ENCODE results near the gene EDNRB. TPM values are rescaled to one million over a fixed set of nuclear protein-coding genes. Genes with fewer than 3 reads are reported as not detected.
"Not testable (repeated sequence)": the region's sequence is repeated elsewhere in the genome, so short reads cannot be mapped to it uniquely, and the experiment has no call there.

The EDNRB gene
- total RNA-seq (2014; rRNA removed; shearing (Covaris generic)), result 1.5 and 2.1 TPM in 2 replicates

DNA sequence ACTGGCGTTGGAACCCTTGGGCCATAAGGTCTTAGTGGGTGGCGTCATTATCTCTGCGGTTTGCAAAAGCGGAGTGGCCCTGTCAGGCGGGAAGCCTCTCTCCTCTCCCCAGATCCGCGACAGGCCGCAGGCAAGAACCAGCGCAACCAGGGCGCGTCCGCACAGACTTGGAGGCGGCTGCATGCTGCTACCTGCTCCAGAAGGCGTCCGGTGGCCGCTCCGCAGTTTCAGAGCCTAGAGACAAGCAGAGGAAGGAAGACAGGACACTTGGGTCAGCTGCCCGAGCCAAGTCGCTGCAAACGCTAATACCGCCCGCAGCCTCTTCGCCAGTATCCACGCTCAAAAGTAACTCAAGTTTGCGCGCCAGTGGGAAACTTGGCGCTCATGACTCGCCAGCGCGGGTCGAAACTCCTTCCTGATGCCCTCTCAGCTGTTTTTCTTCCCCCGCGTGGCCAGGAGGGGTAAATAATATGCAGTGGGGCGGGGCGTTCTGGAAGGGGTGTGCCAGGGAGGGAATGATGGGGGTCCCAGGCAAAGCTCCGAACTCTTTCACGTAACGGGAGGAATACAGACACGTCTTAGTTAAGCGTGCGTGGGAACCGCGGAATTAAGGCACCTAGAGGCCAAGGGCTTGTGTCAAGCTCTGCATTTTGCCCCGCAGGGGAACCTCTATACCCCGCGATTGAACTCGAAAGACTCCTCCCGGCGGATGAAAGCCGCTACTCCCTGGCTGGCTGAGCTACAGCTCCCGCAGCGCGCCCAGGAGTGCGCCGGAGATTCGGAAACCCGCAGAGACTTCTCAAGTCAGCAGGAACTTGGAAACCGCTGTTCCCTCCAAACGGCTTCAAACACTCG lies at the start of gene EDNRB:
Gene EDNRB (minus strand): TSS at position 441 of the 855 bp plus-strand sequence. CDS start 258 bp downstream, at position 183.
- peak; percentile 21 for DNase-seq (ENCODE audit: low read depth)

DNA sequence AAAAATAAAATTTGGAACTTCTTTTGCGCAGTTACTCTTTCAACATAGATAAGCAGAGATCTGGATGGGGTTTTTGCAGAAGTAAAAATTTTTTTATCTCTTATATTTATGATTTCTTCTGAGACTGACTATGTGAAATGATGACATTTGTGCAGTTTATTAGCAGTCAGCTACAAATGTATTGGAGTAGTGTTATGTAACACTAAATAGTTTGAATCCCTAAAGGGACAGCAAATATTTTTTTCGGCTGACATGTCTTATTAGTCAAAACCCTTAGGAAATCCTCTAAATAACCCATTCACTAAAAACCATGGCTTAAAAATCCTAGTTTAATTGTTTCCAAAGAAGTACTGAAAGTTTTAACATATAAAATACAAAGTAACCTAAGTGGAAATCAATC lies 48.0 kb upstream of the EDNRB start:
- no peak for DNase-seq (ENCODE audit: low read depth)

DNA sequence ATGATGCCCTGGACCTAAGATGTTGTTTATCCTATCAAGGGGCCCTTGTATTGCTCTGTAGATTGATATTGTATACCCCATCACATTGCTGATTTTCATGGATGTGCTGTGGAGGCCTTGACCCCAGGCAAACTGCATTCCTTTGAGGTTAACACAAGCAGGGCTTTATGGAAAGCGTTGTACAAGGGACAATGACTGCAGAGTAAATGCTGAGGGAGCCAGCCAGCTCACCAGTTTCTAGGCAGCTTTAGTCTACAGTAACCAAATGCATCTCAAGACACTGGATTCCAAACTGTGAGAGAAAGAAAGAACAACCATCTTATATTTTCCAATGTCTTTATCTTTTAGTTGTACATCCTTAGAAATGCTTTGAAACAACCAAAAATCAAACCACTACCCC lies 34.1 kb upstream of the EDNRB start:
- DNase-seq (ENCODE audit: low read depth), result no peak

DNA sequence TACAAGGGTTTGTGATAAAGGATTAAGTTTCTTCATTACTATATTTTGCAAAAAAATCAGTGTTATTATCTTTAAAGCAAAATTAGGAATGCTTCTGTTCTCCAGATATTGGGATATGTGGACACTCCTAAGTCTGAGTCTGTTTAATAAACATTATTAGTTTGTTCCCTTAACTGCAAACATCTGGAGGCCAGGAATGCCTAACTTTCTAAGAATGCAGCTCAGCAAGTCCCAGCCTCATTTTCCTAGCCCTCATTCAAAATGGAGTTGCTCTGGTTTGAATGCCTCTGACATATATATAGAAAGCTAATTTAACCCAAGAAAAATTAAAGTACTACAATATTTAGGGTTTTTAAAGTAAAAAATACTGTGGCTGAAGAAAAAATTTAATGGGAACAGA lies 33.6 kb upstream of the EDNRB start:
- DNase-seq (ENCODE audit: low read depth), result no peak

DNA sequence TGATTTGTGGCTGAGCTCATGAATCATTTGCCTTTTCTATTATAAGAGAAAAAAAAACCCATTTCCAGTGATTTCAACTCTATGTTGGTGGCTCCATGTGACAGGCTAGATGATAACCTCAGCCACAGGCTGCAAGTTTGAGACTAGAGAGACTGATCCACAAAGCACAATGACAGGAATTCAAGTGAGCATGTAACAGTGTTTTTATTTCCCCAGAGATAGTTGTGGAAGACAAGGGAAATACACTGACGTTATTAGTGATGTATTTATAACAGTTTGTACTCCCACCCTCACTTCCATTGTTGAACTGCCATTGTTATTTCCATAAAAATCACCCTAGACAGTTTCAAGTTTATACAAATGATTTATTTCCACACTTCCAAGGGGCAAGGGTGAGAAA lies 27.9 kb upstream of the EDNRB start:
- DNase-seq (ENCODE audit: low read depth), result no peak

DNA sequence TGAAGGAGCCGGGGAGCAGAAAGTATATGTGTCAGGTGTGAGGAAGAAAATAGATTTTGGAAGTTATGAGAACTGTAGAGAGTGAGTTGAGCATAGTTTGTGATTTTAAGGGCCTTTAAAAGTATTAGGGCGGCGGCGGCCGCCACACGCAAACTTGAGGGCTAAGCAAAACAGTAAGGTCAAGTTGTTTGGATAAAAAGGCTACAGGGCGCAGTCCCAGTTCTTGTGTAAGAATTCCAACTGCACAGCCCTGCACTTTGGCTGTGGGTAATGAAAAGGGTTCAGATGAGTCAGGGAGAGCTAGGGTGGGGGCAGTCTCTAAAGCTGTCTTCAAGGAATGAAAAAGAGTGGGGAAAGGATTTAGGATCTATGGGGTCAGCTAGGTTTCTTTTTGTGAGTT lies 16.4 kb upstream of the EDNRB start:
- not testable (repeated sequence) for DNase-seq (ENCODE audit: low read depth)

DNA sequence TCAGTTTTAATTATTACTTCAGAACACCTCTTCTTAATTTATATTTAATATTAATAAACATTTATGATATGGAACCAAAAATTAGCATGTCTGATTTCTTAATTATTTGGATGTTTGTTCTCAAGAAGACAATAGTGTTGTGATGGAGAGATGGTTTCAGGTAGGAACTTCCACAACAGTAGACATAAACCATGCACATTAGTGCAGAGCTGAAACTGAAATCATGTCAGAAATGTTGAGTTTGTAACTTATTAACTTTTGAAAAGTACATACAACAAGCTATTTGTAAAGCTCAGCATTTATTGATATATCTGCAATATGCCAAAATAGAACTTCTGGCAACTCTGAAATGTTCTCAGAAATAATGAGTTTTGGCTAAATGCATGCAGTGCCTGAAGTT lies 11.8 kb upstream of the EDNRB start:
- no peak for DNase-seq (ENCODE audit: low read depth)

DNA sequence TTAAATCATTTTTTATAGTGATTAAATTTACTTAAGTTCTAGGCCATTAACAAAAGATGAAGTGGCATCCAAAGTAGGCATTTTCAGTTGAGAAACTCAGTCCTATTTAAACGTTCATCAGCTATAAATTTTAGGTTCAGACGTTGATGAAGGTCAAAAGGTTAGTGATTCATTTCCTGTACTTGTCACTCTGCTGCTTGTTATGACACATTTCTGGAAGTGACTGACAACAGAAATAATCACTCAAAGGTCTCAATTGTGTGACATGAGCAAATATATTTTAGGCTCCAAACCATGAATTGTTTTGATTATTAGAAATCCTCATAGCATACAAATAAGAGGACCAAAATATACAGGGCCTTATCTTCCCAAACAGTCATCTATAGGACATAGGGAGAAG lies 10.3 kb upstream of the EDNRB start:
- no peak for DNase-seq (ENCODE audit: low read depth)

DNA sequence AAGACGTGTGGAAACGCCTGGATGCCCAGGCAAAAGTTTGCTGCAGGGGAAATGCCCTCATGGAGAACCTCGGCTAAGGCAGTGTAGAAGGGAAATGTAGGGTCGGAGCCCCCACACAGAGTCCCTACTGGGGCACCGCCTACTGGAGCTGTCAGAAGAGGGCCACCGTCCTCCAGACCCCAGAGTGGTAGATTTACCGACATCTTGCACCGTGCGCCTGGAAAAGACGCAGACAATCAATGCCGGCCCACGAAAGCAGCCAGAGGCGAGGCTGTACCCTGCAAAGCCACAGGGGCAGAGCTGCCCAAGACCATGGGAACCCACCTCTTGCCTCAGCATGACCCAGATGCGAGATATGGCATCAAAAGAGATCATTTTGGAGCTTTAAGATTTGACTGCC lies 7.0 kb upstream of the EDNRB start:
- DNase-seq (ENCODE audit: low read depth), result no peak

DNA sequence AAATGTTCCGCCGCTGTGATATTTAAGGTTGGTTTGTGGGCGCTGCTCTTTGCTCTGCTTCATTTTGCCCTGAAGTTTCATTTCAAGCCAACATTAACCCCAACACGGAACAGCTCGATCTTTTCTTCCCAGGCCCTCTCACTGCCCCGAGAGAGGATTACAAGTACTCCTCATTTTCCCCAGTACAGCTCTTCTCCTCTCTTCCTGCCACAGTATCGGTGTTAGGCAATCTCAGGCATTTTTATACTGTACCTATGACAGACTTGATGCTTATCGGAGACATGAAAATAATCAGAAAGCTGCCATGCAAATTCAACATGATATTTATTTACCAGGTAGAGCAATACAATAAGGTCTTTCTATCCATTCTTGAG lies 1.3 kb upstream of the EDNRB start:
- DNase-seq (ENCODE audit: low read depth), result no peak

DNA sequence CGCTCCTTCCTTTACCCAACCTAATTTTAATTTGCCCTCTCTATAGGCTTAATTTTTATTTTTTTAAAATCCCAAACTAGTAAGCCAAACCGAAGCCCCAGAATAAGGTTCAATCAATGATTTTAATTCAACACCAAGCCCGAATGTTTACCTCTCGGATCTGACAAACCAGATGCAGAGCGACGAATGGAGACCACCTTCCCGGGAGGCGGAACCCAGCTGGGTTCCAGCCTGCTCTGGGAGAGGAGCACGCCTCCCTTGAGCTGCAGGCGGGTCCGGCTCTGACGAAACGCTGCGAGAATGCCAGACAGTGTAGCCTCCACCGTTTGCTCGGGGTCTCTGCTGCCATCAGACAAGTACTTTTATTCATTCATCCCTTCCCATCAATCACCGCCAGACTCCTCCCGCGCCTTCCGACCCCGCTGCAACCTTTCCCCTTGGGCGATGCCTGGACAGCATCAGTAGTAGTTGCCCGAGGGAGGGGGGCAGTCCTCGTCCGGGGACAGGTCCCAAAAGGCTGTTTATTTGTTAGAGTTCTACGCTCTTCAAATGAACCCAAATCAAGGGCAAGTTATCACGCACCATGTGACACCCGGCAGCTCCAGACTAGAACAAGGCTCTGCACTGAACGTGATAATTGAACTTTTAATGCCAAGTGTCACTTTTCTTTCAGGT lies 752 bp upstream of the EDNRB start:
- peak; percentile 44 for DNase-seq (ENCODE audit: low read depth)

DNA sequence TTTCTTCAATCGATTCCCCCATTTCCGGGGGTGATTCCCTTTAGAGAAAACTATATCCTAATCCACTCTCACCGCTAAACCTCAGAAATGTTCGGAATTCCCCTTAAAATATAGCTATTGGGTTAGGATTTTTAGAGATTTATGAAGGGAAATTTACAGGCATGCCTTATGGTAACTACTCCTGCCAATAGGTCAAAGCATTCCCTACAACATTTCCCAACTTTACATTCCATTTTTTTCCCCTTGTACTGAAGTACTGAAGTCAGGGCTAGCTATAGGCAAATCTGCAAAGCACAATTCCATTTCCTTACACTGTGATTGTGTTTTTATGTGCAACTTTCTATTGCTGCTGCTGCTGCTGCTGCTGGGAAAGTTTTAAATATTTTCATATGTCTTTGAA lies 2.1 kb downstream of the EDNRB start:
- no peak for DNase-seq (ENCODE audit: low read depth)

DNA sequence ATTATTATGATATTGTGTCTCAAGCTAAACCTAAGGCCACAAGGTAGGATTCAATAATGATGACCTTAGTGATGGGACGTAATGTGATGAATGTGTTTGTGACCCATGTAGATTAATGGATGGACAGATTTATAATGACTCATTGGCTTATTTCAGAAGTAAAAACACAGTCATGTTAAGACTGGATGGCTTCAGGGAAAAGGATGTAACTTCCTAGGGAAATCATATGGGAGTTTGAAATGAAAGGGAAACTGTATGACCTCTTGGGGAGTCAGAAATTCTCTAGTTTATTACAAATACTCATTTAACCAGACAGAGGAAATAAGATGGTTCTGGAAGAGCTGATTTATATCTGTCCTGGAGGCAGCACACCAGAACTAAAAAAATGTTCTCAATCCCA lies 2.9 kb downstream of the EDNRB start:
- DNase-seq (ENCODE audit: low read depth), result no peak

DNA sequence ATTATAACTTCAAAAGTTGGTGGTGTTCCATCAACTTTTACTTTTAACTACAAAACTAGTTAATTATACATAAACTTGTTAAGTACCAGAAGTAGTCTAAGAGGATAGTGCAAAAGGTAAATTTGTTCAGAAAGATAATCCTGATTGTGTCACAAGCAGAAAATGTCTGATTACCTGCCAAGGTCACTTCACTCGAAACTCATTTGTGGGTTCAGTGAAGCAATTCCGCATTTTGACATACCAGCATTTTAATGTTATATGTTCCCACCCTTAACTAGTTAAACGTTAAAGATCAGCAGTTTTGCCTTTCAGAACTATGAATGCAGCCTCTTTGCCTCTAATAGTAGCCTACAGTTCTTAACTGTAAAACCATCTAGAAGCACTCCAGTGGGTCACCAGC lies 5.6 kb downstream of the EDNRB start:
- no peak for DNase-seq (ENCODE audit: low read depth)

DNA sequence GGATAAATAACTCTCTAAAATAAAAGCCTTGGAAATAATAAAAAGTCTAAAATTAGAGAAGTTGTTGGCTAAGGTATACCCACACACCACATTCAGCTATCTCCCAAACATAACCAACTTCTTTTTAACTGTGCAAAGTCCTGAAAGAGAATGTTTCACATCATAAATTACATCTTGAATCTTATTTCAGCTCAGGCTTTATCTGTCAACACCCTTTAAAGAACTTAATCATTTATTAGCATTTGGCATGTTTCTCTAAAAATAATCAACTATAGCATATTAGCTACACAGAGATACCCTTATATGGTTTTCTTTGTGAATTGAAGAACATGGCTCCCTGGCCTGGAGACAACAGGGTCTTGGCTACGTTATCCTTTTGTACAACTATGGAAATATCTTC lies 6.9 kb downstream of the EDNRB start:
- no peak for DNase-seq (ENCODE audit: low read depth)

DNA sequence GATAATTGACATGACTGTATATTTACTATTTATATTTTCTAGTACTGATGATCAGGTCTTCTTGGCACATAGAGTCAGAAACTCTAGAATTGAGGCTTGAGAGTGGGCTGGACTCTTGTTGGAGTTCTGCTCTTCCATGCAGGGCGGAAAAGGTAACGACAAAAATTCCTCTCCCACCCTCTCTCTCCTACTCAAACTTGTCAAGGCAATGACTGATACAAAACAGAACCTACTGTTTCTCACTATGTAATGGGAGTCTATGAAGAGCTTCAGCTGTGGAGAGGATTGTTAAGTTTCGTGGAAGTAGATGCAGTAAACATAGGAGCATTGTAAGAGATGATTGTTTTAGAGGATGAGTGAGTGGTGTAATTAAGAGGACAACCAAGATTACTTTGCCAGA lies 8.8 kb downstream of the EDNRB start:
- DNase-seq (ENCODE audit: low read depth), result no peak

DNA sequence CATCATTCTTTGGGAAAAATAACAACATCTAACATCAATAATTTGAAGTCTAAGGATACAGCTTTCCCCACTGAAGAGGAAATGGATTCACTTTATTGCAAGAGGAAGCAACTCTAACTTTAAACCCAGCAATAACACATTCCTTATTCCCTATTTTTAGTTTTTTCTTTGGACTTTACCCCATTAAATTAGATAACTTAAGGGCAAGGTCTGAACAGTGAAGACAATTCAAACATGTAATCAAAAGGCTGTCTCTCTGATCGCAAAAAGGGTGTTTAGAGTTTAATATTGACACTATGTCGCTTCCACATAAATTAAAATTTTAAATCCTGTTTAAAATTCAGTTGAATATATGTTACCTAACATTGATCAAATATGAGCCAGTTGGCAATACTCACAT lies 10.1 kb downstream of the EDNRB start:
- DNase-seq (ENCODE audit: low read depth), result no peak

DNA sequence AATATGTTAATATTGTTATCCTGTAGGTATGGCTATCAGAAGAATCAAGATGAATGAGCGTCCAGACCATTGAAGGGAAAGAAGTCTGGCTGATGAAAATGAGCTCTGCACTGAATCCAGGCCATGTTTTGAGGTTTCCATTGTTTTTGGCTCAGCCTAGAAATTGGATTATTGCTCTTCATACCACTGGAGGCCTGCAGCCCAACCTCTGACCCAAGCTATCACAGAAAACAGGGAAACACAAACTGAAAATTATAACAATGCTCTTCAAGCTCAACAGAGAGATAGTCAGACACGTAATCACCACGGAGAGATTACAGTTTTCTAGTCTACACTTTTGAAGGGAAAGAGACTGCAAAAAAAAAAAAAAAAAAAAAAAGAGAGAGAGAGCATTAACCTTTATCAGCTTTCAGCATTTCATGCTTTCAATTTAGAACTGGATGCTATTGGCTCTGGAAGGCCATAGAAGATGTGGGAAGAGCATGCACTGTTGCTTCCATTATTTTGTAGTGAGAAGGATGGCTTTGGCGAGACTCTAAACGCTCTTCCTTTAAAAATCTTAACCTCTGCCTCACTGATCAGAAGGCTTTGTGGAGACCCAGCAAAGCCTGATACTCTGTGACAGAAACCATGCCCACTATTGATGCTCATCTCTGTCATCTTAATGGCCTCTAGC lies 10.8 kb downstream of the EDNRB start:
- no peak for DNase-seq (ENCODE audit: low read depth)

DNA sequence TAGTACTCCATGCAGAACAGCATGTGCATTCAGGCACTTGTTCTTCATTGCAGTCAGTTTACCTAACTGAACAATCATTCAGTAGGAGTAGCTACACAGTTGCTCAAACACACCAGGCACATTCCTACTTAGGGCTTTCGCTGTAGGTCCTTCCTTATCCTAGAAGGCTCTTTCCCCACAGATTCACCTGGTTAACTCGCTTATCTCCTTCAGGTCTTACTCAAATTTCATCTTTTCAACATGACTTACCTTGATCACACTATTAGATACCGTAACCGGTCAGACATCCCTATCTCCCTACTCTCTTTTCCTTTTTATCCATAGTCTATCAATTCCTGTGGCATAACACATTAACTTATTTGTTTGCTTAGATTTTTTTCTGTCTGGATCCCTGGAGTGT lies 14.6 kb downstream of the EDNRB start:
- DNase-seq (ENCODE audit: low read depth), result no peak

DNA sequence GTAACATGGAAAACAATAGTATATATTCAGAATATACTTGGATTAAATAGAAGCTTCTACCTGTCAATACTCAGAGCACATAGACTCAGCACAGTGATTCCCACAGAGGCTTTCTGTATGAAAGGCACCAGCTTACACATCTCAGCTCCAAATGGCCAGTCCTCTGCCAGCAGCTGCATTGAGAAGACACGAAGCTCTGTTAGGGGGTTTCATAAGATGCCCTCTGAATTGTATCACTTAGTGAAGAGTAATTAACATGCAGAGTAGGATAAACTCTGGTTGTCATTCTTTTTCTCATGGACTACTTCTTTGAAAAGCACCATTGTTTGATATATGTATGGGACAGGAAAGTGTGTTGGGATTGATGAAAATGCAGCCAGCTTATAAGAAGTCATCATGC lies 15.2 kb downstream of the EDNRB start:
- no peak for DNase-seq (ENCODE audit: low read depth)

DNA sequence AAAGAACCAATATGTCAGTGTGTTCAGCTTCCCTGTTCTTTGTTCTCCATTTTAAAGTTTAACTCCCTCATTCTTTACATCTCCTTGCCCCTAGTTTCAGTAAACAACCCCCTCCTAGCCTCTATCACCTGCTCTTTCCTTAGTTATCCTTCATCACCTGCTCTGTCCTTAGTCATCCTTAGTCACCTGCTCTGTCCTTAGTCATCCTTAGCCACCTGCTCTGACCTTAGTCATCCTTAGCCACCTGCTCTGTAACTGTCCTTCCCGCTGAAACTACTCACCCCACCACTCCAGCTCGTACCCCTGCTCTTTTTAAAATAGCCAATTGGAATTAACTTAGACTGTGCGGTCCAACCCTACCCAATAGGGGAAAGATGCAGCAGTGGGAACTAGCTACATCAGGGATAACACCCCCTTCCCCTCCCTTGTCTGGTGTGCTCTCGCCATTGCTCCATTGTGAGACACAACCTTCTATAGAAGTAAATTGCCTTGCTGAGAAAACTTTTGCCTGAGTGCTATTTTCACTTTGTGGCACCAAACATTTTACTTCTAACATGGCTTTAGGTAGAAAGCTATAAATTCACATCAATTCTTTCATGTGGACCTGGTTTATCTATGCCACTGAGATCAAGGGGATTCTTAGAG lies 16.2 kb downstream of the EDNRB start:
- no peak for DNase-seq (ENCODE audit: low read depth)

DNA sequence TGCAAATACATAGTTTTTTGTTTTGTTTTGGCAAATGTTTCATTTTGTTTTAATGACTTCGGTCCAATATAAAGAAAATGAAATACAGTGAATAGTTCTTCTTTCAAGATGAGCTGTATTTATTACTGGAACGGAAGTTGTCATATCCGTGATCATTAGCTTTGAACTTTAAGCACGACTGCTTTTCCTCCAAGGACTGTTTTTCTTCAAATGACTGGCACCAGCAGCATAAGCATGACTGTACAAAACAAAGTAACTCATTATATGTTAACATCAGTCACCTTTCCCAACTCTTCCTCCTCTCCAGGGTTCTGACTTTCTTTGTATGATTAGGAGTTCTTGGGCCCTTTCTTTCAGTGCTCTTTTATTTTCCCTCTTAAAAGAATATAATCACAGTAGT lies 20.5 kb downstream of the EDNRB start:
- no peak for DNase-seq (ENCODE audit: low read depth)
